Neuronal stem cell (in vitro differentiated cells): ENCODE results near the gene RASAL1.

Source experiments
- DNase-seq: peaks from one replicate; pipeline ENCODE4 v3.0.0-alpha.2; 2013; ENCODE audit warnings: low spot score
- H2AFZ ChIP-seq: one replicate; pipeline ENCODE4 v1.6.1; 2013; ENCODE audit warnings: mild to moderate bottlenecking, low read length, inconsistent platforms
- H2AK5ac ChIP-seq: 2 replicates; pipeline ENCODE4 v1.6.1; 2013; ENCODE audit warnings: low read depth, mild to moderate bottlenecking, inconsistent platforms, low read length, moderate library complexity, mixed read lengths
- H2BK120ac ChIP-seq: 2 replicates; pipeline ENCODE4 v1.6.1; 2013; ENCODE audit warnings: low read depth, mild to moderate bottlenecking, inconsistent platforms, low read length, moderate library complexity, mixed read lengths
- H2BK12ac ChIP-seq: one replicate; pipeline ENCODE4 v1.6.1; 2013; ENCODE audit warnings: low read length, inconsistent platforms
- H2BK15ac ChIP-seq: 2 replicates; pipeline ENCODE4 v1.6.1; 2013; ENCODE audit warnings: mild to moderate bottlenecking, low read length, inconsistent platforms, mixed read lengths
- H2BK5ac ChIP-seq: one replicate; pipeline ENCODE4 v1.6.1; 2013; ENCODE audit warnings: inconsistent platforms, mild to moderate bottlenecking, low read length, moderate library complexity
- H3K14ac ChIP-seq: one replicate; pipeline ENCODE4 v1.6.1; 2013; ENCODE audit warnings: low read length, inconsistent platforms
- H3K18ac ChIP-seq: 2 replicates; pipeline ENCODE4 v1.6.1; 2013; ENCODE audit warnings: low read length, inconsistent platforms
- H3K23ac ChIP-seq: 2 replicates; pipeline ENCODE4 v1.6.1; 2013; ENCODE audit warnings: low read depth, mild to moderate bottlenecking, mixed read lengths, low read length, inconsistent platforms; ENCODE audit not compliant: poor library complexity
- H3K27ac ChIP-seq: replicated peaks from 3 replicates; pipeline ENCODE4 v1.5.1; 2013; ENCODE audit warnings: low read length, inconsistent platforms
- H3K27me3 ChIP-seq, 3 experiments: 2 replicates each; pipeline ENCODE4 v1.6.1; 2013; ENCODE audit warnings: low read length in 3 of 3, mild to moderate bottlenecking in 2 of 3, inconsistent platforms in 1 of 3, low read depth in 1 of 3, mixed read lengths in 1 of 3, moderate library complexity in 1 of 3; ENCODE audit not compliant: control insufficient read depth in 3 of 3, insufficient read depth in 3 of 3
- H3K36me3 ChIP-seq, 2 donors: replicated peaks in 1 of 2; 2 replicates each; pipeline ENCODE4 v1.6.1; 2013; ENCODE audit warnings: low read length in 2 of 2; ENCODE audit not compliant: control insufficient read depth in 2 of 2, insufficient read depth in 2 of 2
- H3K4ac ChIP-seq: 2 replicates; pipeline ENCODE4 v1.6.1; 2013; ENCODE audit warnings: inconsistent platforms, mild to moderate bottlenecking, low read length, moderate library complexity
- H3K4me1 ChIP-seq, 2 donors: 1 replicate in 1 of 2; 2 replicates in 1 of 2; pipeline ENCODE4 v1.6.1; 2013; ENCODE audit warnings: low read length in 2 of 2, low read depth in 1 of 2; ENCODE audit not compliant: control insufficient read depth in 2 of 2, insufficient read depth in 1 of 2
- H3K4me2 ChIP-seq: one replicate; pipeline ENCODE4 v1.6.1; 2013; ENCODE audit warnings: mild to moderate bottlenecking, low read length, inconsistent platforms; ENCODE audit not compliant: insufficient read depth, poor library complexity, severe bottlenecking
- H3K4me3 ChIP-seq, 2 donors: 2 replicates each; pipeline ENCODE4 v1.5.1; 2013; ENCODE audit warnings: low read length in 2 of 2, mild to moderate bottlenecking in 2 of 2, inconsistent platforms in 1 of 2, moderate library complexity in 1 of 2
- H3K79me1 ChIP-seq: one replicate; pipeline ENCODE4 v1.6.1; 2013; ENCODE audit warnings: low read depth, mild to moderate bottlenecking, inconsistent platforms, low read length, moderate library complexity
- H3K9ac ChIP-seq: one replicate; pipeline ENCODE4 v1.6.1; 2013; ENCODE audit warnings: mild to moderate bottlenecking, low read depth, low read length, inconsistent platforms; ENCODE audit not compliant: poor library complexity
- H3K9me3 ChIP-seq, 2 donors: replicated peaks in 1 of 2; 2 replicates each; pipeline versions ENCODE3 to v1.6.1; 2013; ENCODE audit warnings: low read length in 2 of 2, mild to moderate bottlenecking in 2 of 2, inconsistent platforms in 1 of 2, low read depth in 1 of 2, mixed read lengths in 1 of 2, moderate library complexity in 1 of 2; ENCODE audit not compliant: control insufficient read depth in 2 of 2, insufficient read depth in 1 of 2
- H4K8ac ChIP-seq: one replicate; pipeline ENCODE4 v1.6.1; 2013; ENCODE audit warnings: low read depth, mild to moderate bottlenecking, inconsistent platforms, low read length, moderate library complexity
- H4K91ac ChIP-seq: one replicate; pipeline ENCODE4 v1.6.1; 2013; ENCODE audit warnings: low read length, low read depth, mild to moderate bottlenecking, inconsistent platforms; ENCODE audit not compliant: poor library complexity
- WGBS, 2 donors: extraction: QIAGEN DNeasy Blood & Tissue Kit; methylation state at CpG; one replicate each; pipeline ENCODE4 v1.1.7; 2013; ENCODE audit warnings: missing lambda C conversion rate in 2 of 2, mixed read lengths in 1 of 2; ENCODE audit not compliant: insufficient read length in 2 of 2, insufficient replicate concordance in 1 of 2; ENCODE audit errors: extremely low coverage in 2 of 2; 5-methylcytosine and 5-hydroxymethylcytosine counted together

The RASAL1 gene

GRCh38 chr12:113129664-113130456, 5.7 kb downstream of the RASAL1 start:
- no CpG with 5 or more reads among the region's 17 CpGs for WGBS, 2 donors

GRCh38 chr12:113128802-113129663, 6.5 kb downstream of the RASAL1 start:
- H3K27ac ChIP-seq = no peak overlapping the region
- H3K36me3 ChIP-seq = no peaks in the 10 kb centered on the region
- no peak overlapping the region for H3K4ac ChIP-seq
- H2BK120ac ChIP-seq = no peak overlapping the region
- H3K9ac ChIP-seq = no peak overlapping the region
- H3K27me3 ChIP-seq = peaks cover 0 to 44% (median 0%) of the 10 kb centered on the region in 3 experiments
- no peak overlapping the region for H3K4me2 ChIP-seq
- no peak overlapping the region for H4K8ac ChIP-seq
- H2AK5ac ChIP-seq = peak overlapping the region; percentile 6
- no peaks in the 10 kb centered on the region for H3K4me1 ChIP-seq
- WGBS, 2 donors = no CpG with 5 or more reads among the region's 9 CpGs
- no peak overlapping the region for H2BK12ac ChIP-seq
- H3K14ac ChIP-seq = no peak overlapping the region
- no peak overlapping the region for H3K23ac ChIP-seq
- no peak overlapping the region for H2BK5ac ChIP-seq
- H2AFZ ChIP-seq = no peak overlapping the region
- H3K4me3 ChIP-seq = no peak overlapping the region
- no peaks in the 10 kb centered on the region for H3K9me3 ChIP-seq
- no peak overlapping the region for H4K91ac ChIP-seq
- H3K18ac ChIP-seq = no peak overlapping the region
- H2BK15ac ChIP-seq = no peak overlapping the region
- peaks cover 4% of the 10 kb centered on the region for H3K79me1 ChIP-seq
- no peak for DNase-seq

More at GRCh38 chr12:113129664-113130456, 5.7 kb downstream of the RASAL1 start:
- Histone ChIP-seq H4K8ac (no peak overlapping the region), H3K79me1 (peaks cover 4% of the 10 kb centered on the region), H3K18ac (peak overlapping the region; percentile 71), H3K14ac (peak overlapping the region; percentile 63), H4K91ac (no peak overlapping the region), H2AFZ (no peak overlapping the region), H2BK15ac (peak overlapping the region; percentile 38), H3K27ac (no peak overlapping the region), H3K4me2 (no peak overlapping the region), H2BK120ac (no peak overlapping the region), H2BK12ac (peak overlapping the region; percentile 75), H3K4ac (no peak overlapping the region), H2AK5ac (peak overlapping the region; percentile 98), H3K9ac (no peak overlapping the region), H3K4me3 (peak overlapping the region in 1 of 2 donors; percentile 59), H3K4me1 (no peaks in the 10 kb centered on the region), H2BK5ac (no peak overlapping the region), H3K23ac (peak overlapping the region; percentile 80), H3K36me3 (no peaks in the 10 kb centered on the region), H3K27me3 (peaks cover 0 to 53% (median 8%) of the 10 kb centered on the region in 3 experiments), H3K9me3 (no peaks in the 10 kb centered on the region)
- no peak for DNase-seq

- Histone ChIP-seq H3K27me3 (peaks cover 0 to 33% (median 0%) of the 10 kb centered on the region in 3 experiments), H3K9me3 (no peaks in the 10 kb centered on the region), H2AFZ (no peak overlapping the region), H4K8ac (peak overlapping the region; percentile 31), H2BK5ac (peak overlapping the region; percentile 47), H3K18ac (peak overlapping the region; percentile 81), H3K79me1 (peaks cover 4% of the 10 kb centered on the region), H2AK5ac (peak overlapping the region; percentile 77), H4K91ac (no peak overlapping the region), H2BK120ac (peak overlapping the region; percentile 67), H3K23ac (peak overlapping the region; percentile 67), H3K14ac (no peak overlapping the region), H3K4me1 (no peaks in the 10 kb centered on the region), H2BK15ac (peak overlapping the region; percentile 70), H3K4ac (no peak overlapping the region), H2BK12ac (no peak overlapping the region), H3K27ac (no peak overlapping the region), H3K9ac (no peak overlapping the region), H3K36me3 (no peaks in the 10 kb centered on the region), H3K4me3 (peak overlapping the region in 1 of 2 donors; percentile 60), H3K4me2 (no peak overlapping the region)
- no peak for DNase-seq
- WGBS, 2 donors = no CpG with 5 or more reads among the region's 15 CpGs
Observed at GRCh38 chr12:113127791-113128199, 7.8 kb downstream of the RASAL1 start.
